RWPE1 (cell line): ENCODE results near the gene SCN3A.
A peak's percentile ranks its signal among the peaks of the same experiment; 100 is the strongest.

ENCODE experiments used
- CTCF ChIA-PET: fragments of 350-600 bp; sonication (Branson Sonifier 250); formaldehyde crosslinking; extraction: SDS; loops from one replicate; lab custom pipeline; 2021; lab: Yijun Ruan, JAX
- POLR2A ChIA-PET: fragments of 400-600 bp; formaldehyde crosslinking; extraction: SDS; loops from one replicate; lab custom pipeline; 2020; ENCODE audit warnings: antibody characterized with exemption; ENCODE audit not compliant: low non-redundant PET; lab: Yijun Ruan, JAX
- DNase-seq: peaks from one replicate; pipeline ENCODE4 v3.0.0; 2012; ENCODE audit warnings: low spot score
- H3K27ac ChIP-seq: fragments of 450-650 bp; 2 replicates; pipeline ENCODE4 v1.5.1; 2017
- TF ChIP-seq, protein P1 (sequence below): fragments of 450-650 bp; conservative IDR thresholded peaks from 2 replicates; pipeline ENCODE4 v1.5.1; 2017; ENCODE audit warnings: low read depth, mild to moderate bottlenecking

SCN3A gene

DNA sequence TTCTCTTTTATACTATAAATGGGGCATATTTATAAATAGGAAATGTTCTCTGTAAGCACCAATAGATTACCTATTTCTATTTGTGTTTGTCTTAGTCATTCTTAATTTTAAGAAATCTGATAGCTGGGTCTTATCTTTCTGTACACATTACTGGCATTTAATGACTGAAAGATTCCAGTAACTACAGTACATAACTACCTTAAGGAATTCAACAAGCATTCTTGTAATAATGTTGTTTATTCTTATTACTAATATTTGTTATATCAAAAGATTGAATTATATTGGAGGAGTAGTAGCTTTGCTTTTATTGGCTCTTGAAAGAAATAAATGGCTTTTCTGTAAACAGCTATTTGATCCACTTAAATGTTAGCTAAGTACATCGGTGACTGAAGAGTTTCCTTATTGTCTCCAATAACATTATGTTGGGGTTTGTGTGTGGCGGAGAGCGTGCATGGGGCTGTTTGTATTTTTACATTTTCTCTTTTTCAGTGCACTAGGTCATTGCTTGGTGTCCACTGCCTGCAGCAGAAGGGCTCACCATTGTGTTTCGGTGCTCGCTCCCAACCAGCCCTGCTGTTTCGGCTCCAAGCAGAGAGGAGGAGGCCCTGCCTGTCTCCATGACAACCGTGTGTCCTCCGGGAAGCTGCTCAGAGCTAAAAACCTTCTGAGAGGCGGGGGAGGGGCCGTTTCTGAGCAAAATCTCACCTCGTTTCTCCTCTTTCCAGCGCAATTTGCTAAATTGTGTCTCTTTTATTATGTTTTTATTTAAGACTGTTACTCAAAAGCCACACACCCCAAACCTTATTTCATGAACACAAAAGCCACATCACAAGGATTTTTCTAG is 136.0 kb downstream of the SCN3A start:
- ChIA-PET POLR2A (no interaction called here), CTCF (interaction anchor here (0.6 kb wide), 1 partner anchor 71 kb away, joined by 5 read pairs; no protein-coding TSS in a partner anchor)
- TF ChIP-seq, protein P1, sequence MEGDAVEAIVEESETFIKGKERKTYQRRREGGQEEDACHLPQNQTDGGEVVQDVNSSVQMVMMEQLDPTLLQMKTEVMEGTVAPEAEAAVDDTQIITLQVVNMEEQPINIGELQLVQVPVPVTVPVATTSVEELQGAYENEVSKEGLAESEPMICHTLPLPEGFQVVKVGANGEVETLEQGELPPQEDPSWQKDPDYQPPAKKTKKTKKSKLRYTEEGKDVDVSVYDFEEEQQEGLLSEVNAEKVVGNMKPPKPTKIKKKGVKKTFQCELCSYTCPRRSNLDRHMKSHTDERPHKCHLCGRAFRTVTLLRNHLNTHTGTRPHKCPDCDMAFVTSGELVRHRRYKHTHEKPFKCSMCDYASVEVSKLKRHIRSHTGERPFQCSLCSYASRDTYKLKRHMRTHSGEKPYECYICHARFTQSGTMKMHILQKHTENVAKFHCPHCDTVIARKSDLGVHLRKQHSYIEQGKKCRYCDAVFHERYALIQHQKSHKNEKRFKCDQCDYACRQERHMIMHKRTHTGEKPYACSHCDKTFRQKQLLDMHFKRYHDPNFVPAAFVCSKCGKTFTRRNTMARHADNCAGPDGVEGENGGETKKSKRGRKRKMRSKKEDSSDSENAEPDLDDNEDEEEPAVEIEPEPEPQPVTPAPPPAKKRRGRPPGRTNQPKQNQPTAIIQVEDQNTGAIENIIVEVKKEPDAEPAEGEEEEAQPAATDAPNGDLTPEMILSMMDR, result no peak
- DNase-seq, result peak; percentile 9
- no peak overlapping the region for H3K27ac ChIP-seq

DNA sequence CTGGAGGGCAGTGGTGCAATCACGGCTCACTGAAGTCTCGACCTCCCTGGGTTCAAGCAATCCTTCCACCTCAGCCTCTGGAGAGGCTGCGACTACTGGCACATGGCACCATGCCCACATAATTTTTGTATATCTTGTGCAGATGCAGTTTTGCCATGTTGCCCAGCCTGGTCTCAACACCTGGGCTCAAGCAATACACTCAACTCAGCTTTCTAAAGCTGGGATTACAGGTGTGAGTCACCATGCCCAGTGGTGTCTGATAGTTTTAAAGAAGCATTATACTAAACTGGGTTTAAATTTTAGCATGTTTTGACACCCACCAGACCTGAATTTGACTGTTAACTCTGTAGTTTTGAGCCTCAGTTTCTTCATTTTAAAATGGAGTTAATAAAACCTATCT is 139.1 kb downstream of the SCN3A start:
- CTCF ChIA-PET, result no interaction called here
- TF ChIP-seq, protein P1, result no peak
- POLR2A ChIA-PET, result no interaction called here
- no peak for DNase-seq
- no peak overlapping the region for H3K27ac ChIP-seq

DNA sequence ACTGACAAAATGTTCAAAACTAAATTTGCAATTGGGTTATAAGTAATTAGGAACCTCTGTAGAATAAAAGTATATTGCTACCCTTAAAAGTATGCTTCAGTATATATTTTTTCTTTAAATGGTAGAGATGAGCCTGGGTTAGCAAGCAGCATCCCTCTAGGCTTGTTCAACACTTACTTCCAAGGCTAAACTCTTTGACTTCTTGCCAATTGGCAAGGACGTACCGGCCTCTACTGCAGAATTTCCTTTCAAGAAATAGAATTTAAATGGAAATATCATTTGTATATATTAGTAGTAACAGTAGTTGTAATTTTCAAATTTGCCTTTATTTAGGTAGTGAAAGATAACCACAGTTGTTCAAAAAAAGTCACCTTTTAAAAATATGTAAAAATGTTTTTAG is 143.4 kb downstream of the SCN3A start:
- H3K27ac ChIP-seq, result no peak overlapping the region
- DNase-seq, result no peak
- ChIA-PET POLR2A (no interaction called here), CTCF (no interaction called here)
- TF ChIP-seq, protein P1, result no peak

DNA sequence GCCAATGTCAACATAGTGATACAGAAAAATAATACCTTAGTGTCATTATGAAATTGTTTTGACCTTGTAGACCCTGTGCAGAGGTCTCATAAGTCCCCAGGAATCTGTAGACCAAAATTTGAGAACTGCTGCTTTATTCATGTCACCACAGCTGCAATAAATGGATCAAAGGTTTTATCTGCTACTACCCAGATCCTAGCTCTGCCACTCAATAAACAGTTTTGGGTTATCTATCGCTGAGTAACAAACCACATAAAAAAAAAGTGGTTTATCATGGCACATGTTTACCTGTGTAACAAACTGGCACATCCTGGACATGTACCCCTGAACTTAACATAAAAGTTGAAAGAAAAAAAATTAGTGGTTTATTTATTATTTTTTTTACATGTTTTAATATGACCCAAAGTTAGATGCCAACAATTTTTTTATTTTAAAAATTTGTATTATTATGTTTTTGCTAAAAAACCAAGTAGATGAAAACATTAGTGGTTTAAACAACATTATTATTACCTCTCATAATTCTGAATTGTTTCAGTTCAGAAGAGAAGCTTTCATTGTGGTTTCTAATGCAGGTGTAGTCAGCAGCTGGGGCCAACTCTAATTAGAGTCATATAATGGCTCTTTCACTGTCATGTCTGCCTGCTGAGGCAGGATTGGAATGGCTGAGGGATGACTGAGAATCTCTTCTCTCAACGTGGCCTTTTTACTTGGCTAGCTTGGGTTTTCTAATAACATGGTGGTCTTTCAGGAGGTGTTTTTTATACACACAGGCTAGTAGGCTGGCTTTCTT is 145.2 kb downstream of the SCN3A start:
- TF ChIP-seq, protein P1, result no peak
- no peak overlapping the region for H3K27ac ChIP-seq
- POLR2A ChIA-PET, result no interaction called here
- no peak for DNase-seq
- CTCF ChIA-PET, result no interaction called here

GRCh38 chr2:165057931-165058330 is 145.9 kb downstream of the SCN3A start:
- TF ChIP-seq, protein P1, result no peak
- POLR2A ChIA-PET, result no interaction called here
- CTCF ChIA-PET, result no interaction called here
- DNase-seq, result no peak
- no peak overlapping the region for H3K27ac ChIP-seq

- no peak overlapping the region for H3K27ac ChIP-seq
- POLR2A ChIA-PET, result no interaction called here
- TF ChIP-seq, protein P1, result no peak
- no peak for DNase-seq
- CTCF ChIA-PET, result interaction anchor here (0.6 kb wide), 1 partner anchor 42 kb away, joined by 3 read pairs; no protein-coding TSS in a partner anchor
Measured at GRCh38 chr2:165057308-165057707, 146.5 kb downstream of the SCN3A start.
